Dermis blood vessel endothelial cell (primary cell): Measurements from ENCODE around the gene CALHM4. TPM values are rescaled to one million over a fixed set of nuclear protein-coding genes. Genes with fewer than 3 reads are reported as not detected.

Experiments
- DNase-seq: peaks from one replicate; pipeline ENCODE4 v3.0.0; 2010
- total RNA-seq: library from RNA; depleted of rRNA; stranded (reverse); fragments of >200 nt; gene quantifications from 2 replicates; pipeline ENCODE4 v1.2.3, GENCODE V29; 2014

The CALHM4 gene
- total RNA-seq, 1 donor from 2014 or later, result not detected

DNA sequence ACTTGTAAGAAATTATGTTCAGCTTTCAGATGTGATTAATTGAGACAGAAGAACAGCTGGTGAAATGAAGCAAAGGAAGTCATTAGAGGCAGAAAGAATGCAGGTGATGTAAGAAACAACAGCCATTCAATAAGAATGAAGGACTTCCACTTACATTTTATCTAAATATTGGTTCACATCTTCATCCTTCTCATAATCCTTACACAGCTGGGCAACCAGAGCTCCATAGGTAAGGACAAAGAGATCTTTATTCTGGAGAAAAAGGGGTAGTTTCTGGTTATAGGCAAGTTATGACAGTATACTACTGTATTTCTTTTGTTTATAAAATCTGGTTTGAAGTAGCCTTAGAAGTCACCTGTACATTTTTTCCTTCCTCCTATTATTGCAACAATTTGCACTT, 10.4 kb upstream of the CALHM4 start:
- no peak for DNase-seq

DNA sequence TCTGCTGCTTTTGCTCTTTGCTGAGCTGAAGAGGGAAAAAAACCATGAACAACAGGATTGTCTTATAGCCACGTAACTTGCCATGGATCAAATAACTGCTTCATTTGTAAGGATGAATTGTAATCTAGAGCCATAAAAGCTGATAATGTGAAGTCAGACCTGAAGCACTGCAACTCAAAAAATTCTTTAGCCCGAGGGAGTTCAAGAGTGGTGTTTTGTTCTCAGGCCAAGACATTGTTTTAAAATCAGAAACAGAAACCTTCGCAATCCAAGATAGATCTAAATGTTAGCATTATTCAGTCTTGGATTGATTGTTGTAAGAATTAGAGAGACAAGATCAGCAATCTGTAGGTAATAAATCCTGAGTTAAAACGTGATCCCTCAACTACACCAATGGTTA, 7.9 kb upstream of the CALHM4 start, which contains the start of gene TRAPPC3L:
Gene TRAPPC3L, minus strand, starts transcription at position 34 of the 400 bp plus-strand sequence. CDS start 170 bp downstream, outside the sequence.
- no peak for DNase-seq

GRCh38 chr6:116547358-116547757, 6.2 kb upstream of the CALHM4 start:
- DNase-seq, result no peak

DNA sequence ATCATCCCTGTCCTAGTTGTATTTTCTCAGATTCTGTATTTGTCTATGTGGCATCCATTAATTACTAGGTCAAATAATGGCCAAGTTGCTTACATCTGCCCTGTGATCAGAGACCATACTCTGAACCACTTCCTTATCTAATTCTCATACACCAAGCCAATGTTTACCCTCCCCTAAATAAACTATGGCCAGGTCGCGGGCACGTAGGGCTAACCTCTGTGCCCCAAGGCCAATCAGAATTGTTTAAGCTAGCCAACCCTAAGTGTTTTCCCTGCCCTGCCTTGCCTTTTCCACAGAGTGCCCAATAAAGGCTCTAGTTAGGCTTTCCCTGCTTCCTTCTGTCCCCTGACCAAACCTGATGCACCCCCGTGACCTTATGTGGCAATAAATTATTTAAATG, 2.8 kb upstream of the CALHM4 start:
- no peak for DNase-seq

- DNase-seq, result no peak
These were observed 2.5 kb downstream of the CALHM4 start for GRCh38 chr6:116556065-116556464.

- DNase-seq, result no peak
These were observed 3.4 kb downstream of the CALHM4 start for GRCh38 chr6:116556814-116557415.

- DNase-seq, result peak; percentile 83
These were observed 4.3 kb downstream of the CALHM4 start for GRCh38 chr6:116557893-116558292.

GRCh38 chr6:116560130-116560529, 6.6 kb downstream of the CALHM4 start:
- no peak for DNase-seq

DNA sequence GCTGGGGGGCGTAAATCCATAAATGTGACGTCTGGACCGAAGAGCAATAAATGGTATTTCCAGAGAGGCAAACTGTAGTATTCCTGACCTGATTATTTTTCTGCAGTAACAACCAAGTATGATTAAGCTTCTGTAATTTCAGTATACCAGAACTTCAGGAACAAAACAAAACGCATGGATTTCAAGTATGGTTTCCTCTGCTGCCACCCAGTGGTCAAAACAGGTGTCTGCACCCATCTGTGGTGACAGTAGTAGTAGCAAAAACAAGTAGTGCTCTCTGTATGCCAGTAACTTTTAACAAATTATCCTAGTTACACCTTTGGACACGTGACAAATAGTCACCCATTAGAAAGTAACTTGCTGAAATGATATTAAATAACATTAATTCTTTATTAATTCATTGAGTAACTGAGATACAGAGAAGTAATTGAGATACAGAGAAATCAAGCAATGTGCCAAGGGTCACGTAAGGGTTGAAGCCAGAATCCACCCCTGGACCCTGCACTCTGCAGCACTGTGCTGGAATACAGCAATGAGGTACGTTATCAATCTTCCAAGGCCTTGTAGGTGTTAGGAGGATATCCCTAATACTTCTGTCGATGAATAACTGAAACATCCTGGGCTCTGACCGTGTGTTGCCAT, 7.9 kb downstream of the CALHM4 start:
- DNase-seq, result peak; percentile 84

GRCh38 chr6:116562019-116562403, 8.5 kb downstream of the CALHM4 start:
- DNase-seq, result no peak

- peak; percentile 18 for DNase-seq
These were observed 9.1 kb downstream of the CALHM4 start for GRCh38 chr6:116562614-116563013.

GRCh38 chr6:116563830-116564229, 10.3 kb downstream of the CALHM4 start:
- DNase-seq, result no peak

GRCh38 chr6:116564311-116564710, 10.8 kb downstream of the CALHM4 start:
- no peak for DNase-seq

GRCh38 chr6:116564921-116565872, 11.6 kb downstream of the CALHM4 start:
- peak; percentile 37 for DNase-seq

- DNase-seq, result no peak
These were observed 14.6 kb downstream of the CALHM4 start for GRCh38 chr6:116568111-116568510.

GRCh38 chr6:116568821-116569755, 15.5 kb downstream of the CALHM4 start:
- peak; percentile 19 for DNase-seq

- DNase-seq, result peak; percentile 100
These were observed 17.5 kb downstream of the CALHM4 start, which contains the start of gene RWDD1 for GRCh38 chr6:116570856-116571682. Gene RWDD1, plus strand, starts transcription at chr6:116571504. Its CDS starts 79 bp downstream, at chr6:116571583.

GRCh38 chr6:116571683-116572000, 18.1 kb downstream of the CALHM4 start:
- DNase-seq, result no peak

DNA sequence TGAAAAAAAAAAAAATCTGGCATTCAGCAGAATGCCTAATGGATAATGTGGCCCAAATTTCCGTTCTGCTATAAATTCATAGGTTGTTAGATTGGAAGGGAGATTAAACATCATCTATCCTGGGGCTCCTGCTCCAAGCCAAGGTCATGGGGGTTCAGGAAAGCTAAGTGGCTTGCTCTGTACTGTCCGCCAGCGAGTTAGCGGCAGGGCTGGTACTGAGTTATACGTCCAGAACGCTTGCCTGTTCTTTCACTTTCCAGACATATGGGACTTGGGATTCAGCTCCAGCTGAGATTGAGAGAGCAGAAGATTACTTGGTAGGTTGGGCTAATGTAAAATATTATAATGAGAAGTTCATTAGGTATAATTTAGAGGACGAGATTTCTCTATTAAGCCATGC, 18.6 kb downstream of the CALHM4 start:
- peak; percentile 61 for DNase-seq

DNA sequence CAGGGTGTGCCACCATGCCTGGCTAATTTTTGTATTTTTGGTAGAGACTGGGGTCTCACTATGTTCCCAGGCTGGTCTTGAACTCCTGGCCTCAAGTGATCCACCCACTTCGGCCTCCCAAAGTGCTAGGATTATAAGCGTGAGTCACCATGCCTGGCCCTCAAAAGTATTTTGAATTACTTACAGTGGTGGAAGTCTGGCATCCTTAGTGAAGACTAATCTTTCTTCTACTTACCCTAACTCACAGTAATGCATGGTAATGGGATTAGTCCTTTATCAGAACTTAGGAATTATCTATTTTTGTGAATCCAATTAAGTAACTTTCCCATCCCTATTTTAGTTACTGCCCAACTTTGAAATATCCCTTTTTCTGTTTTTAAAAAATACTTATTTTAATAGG, 21.7 kb downstream of the CALHM4 start:
- no peak for DNase-seq

GRCh38 chr6:116577486-116577885, 23.9 kb downstream of the CALHM4 start:
- no peak for DNase-seq
